GM12878 (cell line): ENCODE results near the gene PALS1. TPM values are rescaled to one million over a fixed set of nuclear protein-coding genes. Genes with fewer than 3 reads are reported as not detected.

Source experiments
- ATAC-seq: fragments of 200-7000 bp; cut with Tn5 transposase; 3 replicates; pipeline ENCODE4 v1.9.1; 2020; ENCODE audit warnings: mild to moderate bottlenecking, moderate library complexity
- BruUV-seq: library from RNA; stranded (reverse); fragments of 400-500 nt; replicated peaks from 2 replicates; lab custom pipeline; 2021; lab: Mats Ljungman, UMichigan
- CTCF ChIA-PET: fragments of 300-600 bp; sonication (Branson Sonifier 250); formaldehyde crosslinking; extraction: SDS; loops from one replicate; lab custom pipeline; 2021; ENCODE audit warnings: inconsistent platforms; lab: Yijun Ruan, JAX
- POLR2A ChIA-PET: fragments of 350-600 bp; formaldehyde crosslinking; extraction: SDS; loops from one replicate; lab custom pipeline; 2021; ENCODE audit warnings: inconsistent platforms; lab: Charles Lee
- RAD21 ChIA-PET: fragments of 300-600 bp; sonication (Branson Sonifier 250); formaldehyde crosslinking; loops from one replicate; lab custom pipeline; 2023; ENCODE audit warnings: antibody characterized with exemption; ENCODE audit not compliant: unreplicated experiment; lab: Charles Lee
- SMC1A ChIA-PET: fragments of 300-600 bp; sonication (Branson Sonifier 250); formaldehyde crosslinking; loops from one replicate; lab custom pipeline; 2023; ENCODE audit not compliant: unreplicated experiment, uncharacterized antibody; lab: Charles Lee
- DNase-seq: peaks from one replicate; pipeline ENCODE4 v3.0.0-alpha.2; 2011; ENCODE audit warnings: low read depth, low spot score
- FAIRE-seq: peaks from 3 replicates; lab custom pipeline; 2011; peaks lifted over from hg19 to GRCh38; lab: Jason Lieb, UNC
- H2AFZ ChIP-seq: 2 replicates; pipeline ENCODE4 v1.6.0; 2011; ENCODE audit warnings: low read depth, low read length, control low read depth; ENCODE audit not compliant: control insufficient read depth
- H3K27ac ChIP-seq: 2 replicates; pipeline ENCODE4 v1.5.1; 2011; ENCODE audit warnings: control low read depth; ENCODE audit not compliant: control insufficient read depth, insufficient read depth
- H3K27me3 ChIP-seq, 2 experiments: replicated peaks in 1 of 2; 2 replicates each; pipeline versions ENCODE4 v1.6.0 to v1.6.1; 2011; ENCODE audit warnings: low read length in 1 of 2; ENCODE audit not compliant: control insufficient read depth in 2 of 2, insufficient read depth in 2 of 2
- H3K36me3 ChIP-seq, 2 experiments: 2 replicates each; pipeline ENCODE4 v1.5.1; 2011; ENCODE audit warnings: low read length in 1 of 2; ENCODE audit not compliant: control insufficient read depth in 2 of 2, insufficient read depth in 2 of 2
- H3K4me1 ChIP-seq: 2 replicates; pipeline ENCODE4 v1.6.1; 2011; ENCODE audit warnings: mild to moderate bottlenecking, low read length, moderate library complexity, mixed read lengths; ENCODE audit not compliant: control insufficient read depth, insufficient read depth
- H3K4me2 ChIP-seq: 2 replicates; pipeline ENCODE4 v1.6.0; 2011; ENCODE audit warnings: control low read depth; ENCODE audit not compliant: control insufficient read depth, insufficient read depth
- H3K4me3 ChIP-seq: fragments of 200-600 bp; sonication (generic); 2 replicates; pipeline ENCODE4 v1.5.1; 2016
- H3K79me2 ChIP-seq: 2 replicates; pipeline ENCODE4 v1.6.0; 2011; ENCODE audit warnings: low read length; ENCODE audit not compliant: control insufficient read depth, insufficient read depth
- H3K9ac ChIP-seq: 2 replicates; pipeline ENCODE4 v1.8.0; 2011; ENCODE audit warnings: low read length, control low read depth, mixed read lengths; ENCODE audit not compliant: control insufficient read depth, insufficient read depth
- H3K9me3 ChIP-seq: replicated peaks from 3 replicates; pipeline ENCODE4 v1.5.1; 2011; ENCODE audit warnings: mild to moderate bottlenecking, low read length; ENCODE audit not compliant: control insufficient read depth, insufficient read depth
- H4K20me1 ChIP-seq: 2 replicates; pipeline ENCODE4 v1.6.0; 2011; ENCODE audit not compliant: control insufficient read depth, insufficient read depth
- ATF7 ChIP-seq: fragments of 450-650 bp; IDR thresholded peaks from 2 replicates; pipeline ENCODE4 v1.6.1; 2016; ENCODE audit warnings: low read depth, mild to moderate bottlenecking
- CBX5 ChIP-seq: sonication (generic); IDR thresholded peaks from 2 replicates; pipeline ENCODE4 v1.6.1; 2016; ENCODE audit warnings: low read depth, moderate library complexity, mild to moderate bottlenecking, inconsistent platforms
- CHD2 ChIP-seq: IDR thresholded peaks from 2 replicates; pipeline ENCODE4 v1.6.1; 2011; ENCODE audit warnings: low read depth, low read length, improper control_type of control experiment, borderline replicate concordance
- IKZF2 ChIP-seq, 2 experiments: fragments of 450-650 bp; IDR thresholded peaks; 2 replicates each; pipeline ENCODE4 v1.6.1; 2017; ENCODE audit warnings: mild to moderate bottlenecking in 2 of 2, moderate library complexity in 2 of 2
- KAT2A ChIP-seq: conservative IDR thresholded peaks from 2 replicates; pipeline ENCODE4 v1.6.1; 2011; ENCODE audit warnings: low read depth, low read length; ENCODE audit not compliant: control insufficient read depth
- MEF2B ChIP-seq: fragments of 450-650 bp; IDR thresholded peaks from 2 replicates; pipeline ENCODE4 v1.6.1; 2018; ENCODE audit warnings: mild to moderate bottlenecking, moderate library complexity; ENCODE audit not compliant: partially characterized antibody, poor library complexity, severe bottlenecking
- NR2C1 ChIP-seq: fragments of 450-650 bp; IDR thresholded peaks from 2 replicates; pipeline ENCODE4 v1.6.1; 2017; ENCODE audit warnings: antibody characterized with exemption, mild to moderate bottlenecking, moderate library complexity
- NR2F1 ChIP-seq: fragments of 450-650 bp; conservative IDR thresholded peaks from 2 replicates; pipeline ENCODE4 v1.6.1; 2017; ENCODE audit warnings: mild to moderate bottlenecking
- RAD51 ChIP-seq: fragments of 450-650 bp; IDR thresholded peaks from 2 replicates; pipeline ENCODE4 v1.6.1; 2016; ENCODE audit warnings: moderate library complexity, mild to moderate bottlenecking, inconsistent platforms
- RB1 ChIP-seq: fragments of 450-650 bp; formaldehyde crosslinking; IDR thresholded peaks from 2 replicates; pipeline ENCODE4 v1.6.1; 2017; ENCODE audit warnings: mild to moderate bottlenecking, borderline replicate concordance
- RFX5 ChIP-seq: IDR thresholded peaks from 2 replicates; pipeline ENCODE4 v1.6.1; 2011; ENCODE audit warnings: low read depth, low read length, improper control_type of control experiment
- SIN3A ChIP-seq: IDR thresholded peaks from 2 replicates; pipeline ENCODE4 v1.6.1; 2012; ENCODE audit warnings: low read depth, low read length, improper control_type of control experiment
- SRF ChIP-seq, 2 experiments: IDR thresholded peaks; 2 replicates each; pipeline ENCODE4 v1.6.1; 2011; ENCODE audit warnings: low read depth in 2 of 2, low read length in 2 of 2, mild to moderate bottlenecking in 1 of 2, moderate library complexity in 1 of 2
- STAT1 ChIP-seq: fragments of 450-650 bp; conservative IDR thresholded peaks from 2 replicates; pipeline ENCODE4 v1.6.1; 2014; ENCODE audit warnings: antibody characterized with exemption, mild to moderate bottlenecking
- TBL1XR1 ChIP-seq: IDR thresholded peaks from 2 replicates; pipeline ENCODE4 v1.6.1; 2012; ENCODE audit warnings: low read depth, low read length, improper control_type of control experiment
- ZNF217 ChIP-seq: fragments of 450-650 bp; IDR thresholded peaks from 2 replicates; pipeline ENCODE4 v1.6.1; 2017; ENCODE audit warnings: antibody characterized with exemption, mild to moderate bottlenecking
- WGBS: methylation state at CpG from one replicate; pipeline ENCODE4 v1.1.6; 2016; ENCODE audit warnings: low lambda C conversion rate; ENCODE audit not compliant: insufficient replicate concordance, insufficient coverage; ENCODE audit errors: missing lambda C conversion rate; 5-methylcytosine and 5-hydroxymethylcytosine counted together
- in situ Hi-C: fragments of 300-500 bp; cut with MboI; formaldehyde crosslinking; loops from 9 replicates; pipeline ENCODE4 v1.14.3; 2018; ENCODE audit warnings: mixed read lengths
- intact Hi-C: fragments of 100-400 bp; cut with micrococcal nuclease; formaldehyde crosslinking; loops from one replicate; pipeline ENCODE4 v1.14.2; 2022; ENCODE audit not compliant: unreplicated experiment
- polyA plus RNA-seq, 11 experiments: library from polyadenylated mRNA; depleted of rRNA in 4 of 11; unstranded in 6 of 11; stranded (reverse) in 5 of 11; fragments of >200 nt; fragmentation: Nextera tagmentation in 4 of 11; fragmentation: Illumina TruSeq in 1 of 11; extraction: Ambion mirVana in 4 of 11; extraction: Trizol in 1 of 11; gene quantifications; 1 replicate in 1 of 11; 2 replicates in 10 of 11; pipeline versions ENCODE4 v1.2.1 to v1.2.3, GENCODE V29; 2011 to 2016; ENCODE audit warnings: inconsistent platforms in 2 of 11, missing spikeins in 2 of 11, low read depth in 1 of 11
- total RNA-seq, 4 experiments: library from RNA; depleted of rRNA in 3 of 4; stranded (reverse); fragments of >200 nt in 3 of 4; fragmentation: Illumina TruSeq in 1 of 4; extraction: Trizol in 1 of 4; gene quantifications; 2 replicates each; pipeline versions ENCODE4 v1.2.1 to v1.2.3, GENCODE V29; 2013 to 2021
- TF ChIP-seq, protein P1 (sequence below): fragments of 450-650 bp; formaldehyde crosslinking; IDR thresholded peaks from 2 replicates; pipeline ENCODE4 v1.4.0; 2022; ENCODE audit warnings: mild to moderate bottlenecking, moderate library complexity
- TF ChIP-seq, protein P2 (sequence below): fragments of 450-650 bp; IDR thresholded peaks from 2 replicates; pipeline ENCODE4 v1.6.1; 2017; ENCODE audit warnings: mild to moderate bottlenecking

Gene PALS1
- total and polyA plus RNA-seq, 10 of the 15 experiments (the other 5 are each of a cell fraction or from before 2014, with no cell fraction given) = 4.2 to 10.9 (median 6.6) TPM

DNA sequence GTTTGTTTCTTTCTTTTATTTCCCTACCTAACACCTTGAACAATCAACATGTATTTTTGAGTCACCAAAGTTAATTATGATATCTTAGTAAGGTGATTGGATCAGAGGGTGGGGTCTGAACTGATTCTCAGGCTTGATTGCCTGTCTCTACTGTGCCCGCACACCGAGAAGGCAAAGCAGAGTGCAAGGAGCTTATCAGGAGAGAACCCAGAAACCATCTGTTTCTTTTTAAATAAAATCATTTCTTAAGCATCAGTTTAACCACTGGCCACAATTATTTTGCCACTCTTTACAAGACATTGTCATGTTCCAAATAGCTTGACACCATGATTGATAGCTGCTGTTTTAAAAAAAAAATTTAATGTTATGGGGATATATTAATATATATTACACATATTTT, 48.9 kb upstream of the PALS1 start:
- Histone ChIP-seq H3K27me3 (no peaks in the 10 kb centered on the region), H2AFZ (no peak overlapping the region), H3K36me3 (no peaks in the 10 kb centered on the region), H3K4me2 (no peak overlapping the region), H3K27ac (no peak overlapping the region), H3K79me2 (no peaks in the 10 kb centered on the region), H3K9me3 (no peaks in the 10 kb centered on the region), H4K20me1 (no peaks in the 10 kb centered on the region), H3K9ac (no peak overlapping the region), H3K4me3 (no peak overlapping the region), H3K4me1 (no peaks in the 10 kb centered on the region)
- ChIA-PET POLR2A (no interaction called here), SMC1A (interaction anchor here (0.7 kb wide), 1 partner anchor 1717 kb away, joined by 3 read pairs; no protein-coding TSS in a partner anchor), CTCF (interaction anchor here (1.8 kb wide), 1 partner anchor 93 kb away, joined by 5 read pairs; no protein-coding TSS in a partner anchor), RAD21 (interaction anchor here (1.2 to 2.1 kb wide), 3 partner anchors 93 to 790 kb away, joined by 3 to 5 read pairs (median 3); no protein-coding TSS in a partner anchor)
- WGBS = 100% methylated on average over 2 of the region's 2 CpGs
- DNase-seq = no peak
- in situ Hi-C loops (no loop called here), intact Hi-C loops (no loop called here)
- TF ChIP-seq NR2C1 = no peak
- TF ChIP-seq RFX5 = no peak
- no peak for TF ChIP-seq RB1
- TF ChIP-seq NR2F1 = no peak
- TF ChIP-seq SIN3A = no peak
- TF ChIP-seq STAT1 = no peak
- no peak for TF ChIP-seq ATF7
- no peak for TF ChIP-seq TBL1XR1
- no peak for TF ChIP-seq CHD2
- TF ChIP-seq KAT2A = no peak
- no peak for TF ChIP-seq SRF (IDR thresholded peaks at IDR 0.05; ENCODE audit: low read depth in 2 of 2, low read length in 2 of 2)
- no peak for TF ChIP-seq RAD51
- TF ChIP-seq, protein P1, sequence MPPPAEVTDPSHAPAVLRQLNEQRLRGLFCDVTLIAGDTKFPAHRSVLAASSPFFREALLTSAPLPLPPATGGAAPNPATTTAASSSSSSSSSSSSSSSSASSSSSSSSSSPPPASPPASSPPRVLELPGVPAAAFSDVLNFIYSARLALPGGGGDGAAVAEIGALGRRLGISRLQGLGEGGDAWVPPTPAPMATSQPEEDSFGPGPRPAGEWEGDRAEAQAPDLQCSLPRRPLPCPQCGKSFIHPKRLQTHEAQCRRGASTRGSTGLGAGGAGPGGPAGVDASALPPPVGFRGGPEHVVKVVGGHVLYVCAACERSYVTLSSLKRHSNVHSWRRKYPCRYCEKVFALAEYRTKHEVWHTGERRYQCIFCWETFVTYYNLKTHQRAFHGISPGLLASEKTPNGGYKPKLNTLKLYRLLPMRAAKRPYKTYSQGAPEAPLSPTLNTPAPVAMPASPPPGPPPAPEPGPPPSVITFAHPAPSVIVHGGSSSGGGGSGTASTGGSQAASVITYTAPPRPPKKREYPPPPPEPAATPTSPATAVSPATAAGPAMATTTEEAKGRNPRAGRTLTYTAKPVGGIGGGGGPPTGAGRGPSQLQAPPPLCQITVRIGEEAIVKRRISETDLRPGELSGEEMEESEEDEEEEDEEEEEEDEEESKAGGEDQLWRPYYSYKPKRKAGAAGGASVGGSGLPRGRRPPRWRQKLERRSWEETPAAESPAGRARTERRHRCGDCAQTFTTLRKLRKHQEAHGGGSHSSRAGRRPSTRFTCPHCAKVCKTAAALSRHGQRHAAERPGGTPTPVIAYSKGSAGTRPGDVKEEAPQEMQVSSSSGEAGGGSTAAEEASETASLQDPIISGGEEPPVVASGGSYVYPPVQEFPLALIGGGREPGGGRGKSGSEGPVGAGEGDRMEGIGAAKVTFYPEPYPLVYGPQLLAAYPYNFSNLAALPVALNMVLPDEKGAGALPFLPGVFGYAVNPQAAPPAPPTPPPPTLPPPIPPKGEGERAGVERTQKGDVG = no peak
- TF ChIP-seq IKZF2 (IDR thresholded peaks at IDR 0.05) = no peak
- TF ChIP-seq, protein P2, sequence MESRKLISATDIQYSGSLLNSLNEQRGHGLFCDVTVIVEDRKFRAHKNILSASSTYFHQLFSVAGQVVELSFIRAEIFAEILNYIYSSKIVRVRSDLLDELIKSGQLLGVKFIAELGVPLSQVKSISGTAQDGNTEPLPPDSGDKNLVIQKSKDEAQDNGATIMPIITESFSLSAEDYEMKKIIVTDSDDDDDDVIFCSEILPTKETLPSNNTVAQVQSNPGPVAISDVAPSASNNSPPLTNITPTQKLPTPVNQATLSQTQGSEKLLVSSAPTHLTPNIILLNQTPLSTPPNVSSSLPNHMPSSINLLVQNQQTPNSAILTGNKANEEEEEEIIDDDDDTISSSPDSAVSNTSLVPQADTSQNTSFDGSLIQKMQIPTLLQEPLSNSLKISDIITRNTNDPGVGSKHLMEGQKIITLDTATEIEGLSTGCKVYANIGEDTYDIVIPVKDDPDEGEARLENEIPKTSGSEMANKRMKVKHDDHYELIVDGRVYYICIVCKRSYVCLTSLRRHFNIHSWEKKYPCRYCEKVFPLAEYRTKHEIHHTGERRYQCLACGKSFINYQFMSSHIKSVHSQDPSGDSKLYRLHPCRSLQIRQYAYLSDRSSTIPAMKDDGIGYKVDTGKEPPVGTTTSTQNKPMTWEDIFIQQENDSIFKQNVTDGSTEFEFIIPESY = no peak
- no peak for TF ChIP-seq ZNF217
- TF ChIP-seq CBX5 = no peak
- no peak for TF ChIP-seq MEF2B
- no TSS peak for BruUV-seq
- no peak for ATAC-seq
- FAIRE-seq = no peak
